ENCODE measurements around the gene TMEM43. TPM values are rescaled to one million over a fixed set of nuclear protein-coding genes. Genes with fewer than 3 reads are reported as not detected.
"Not testable (repeated sequence)": the region's sequence is repeated elsewhere in the genome, so short reads cannot be mapped to it uniquely, and the experiment has no call there.

TMEM43 gene
- polyA plus RNA-seq, 12 donors = 45.3 to 86.0 (median 59.5) TPM; not detected in 1

DNA sequence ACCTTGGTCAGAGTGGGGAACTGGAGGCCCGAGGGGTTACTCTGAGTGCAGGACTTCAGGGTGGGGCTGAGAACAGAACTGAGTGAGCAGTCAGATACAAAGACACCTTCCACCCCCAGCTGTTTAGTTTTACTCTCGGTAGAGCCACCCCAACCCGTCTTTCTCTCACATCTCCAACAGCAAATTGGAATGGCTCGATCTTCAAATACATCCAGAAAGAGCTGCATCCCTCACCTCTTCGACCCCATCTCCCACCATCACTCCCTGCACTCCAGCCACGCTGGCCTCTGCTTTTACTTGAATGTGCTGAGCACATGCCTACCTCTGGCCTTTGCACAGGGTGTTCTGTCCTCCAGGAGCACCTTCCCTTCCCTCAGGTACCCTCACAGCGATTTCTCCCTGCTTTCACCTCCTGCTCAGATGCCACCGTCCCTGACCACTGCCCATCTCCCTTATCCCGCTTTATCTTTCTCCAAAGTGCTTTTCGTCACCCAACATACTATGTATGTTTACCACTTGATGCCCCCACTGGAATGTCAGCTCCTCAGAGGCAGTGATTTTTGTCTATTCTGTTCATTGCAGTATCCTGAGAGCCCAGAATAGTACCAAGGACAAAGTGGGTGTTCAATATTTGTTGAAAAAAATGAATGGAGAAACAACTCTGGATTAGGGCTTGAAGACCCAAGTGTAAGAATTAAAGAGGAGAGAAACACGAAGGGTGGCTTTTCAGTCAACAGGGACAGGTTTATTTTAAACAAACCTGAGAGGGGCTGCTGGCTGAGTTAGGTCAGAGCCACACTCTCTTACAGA lies 4.5 kb upstream of the TMEM43 start:
- no peak for DNase-seq

DNA sequence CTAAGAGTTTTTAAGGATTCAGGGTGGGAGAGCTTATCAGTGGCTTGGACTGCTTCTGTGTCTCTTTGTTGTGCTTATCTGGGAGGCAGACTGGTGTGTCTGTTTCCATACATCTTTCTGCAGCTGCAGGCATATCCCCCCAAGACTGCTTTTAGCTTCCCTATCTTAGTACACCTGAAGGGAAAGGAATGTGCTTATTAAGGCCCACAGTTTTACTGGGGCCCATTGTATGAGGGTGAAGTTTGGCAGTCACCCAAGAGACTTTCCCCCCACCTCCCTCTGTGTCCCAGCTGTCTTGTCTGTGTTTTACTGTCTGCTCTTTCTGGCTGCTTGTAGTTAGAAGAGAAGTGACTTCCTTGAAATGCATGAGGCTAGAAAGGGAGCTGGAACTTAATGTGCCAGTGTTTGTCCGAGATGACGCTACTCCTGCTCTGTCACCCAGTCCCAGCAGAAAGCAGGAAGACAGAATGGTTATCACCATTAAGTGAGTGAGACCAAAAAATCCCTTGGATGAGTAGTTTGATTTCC lies 3.9 kb upstream of the TMEM43 start:
- not testable (repeated sequence) for DNase-seq

- DNase-seq = no peak
These were observed 3.0 kb upstream of the TMEM43 start for GRCh38 chr3:14121859-14122258.

GRCh38 chr3:14122301-14122700 lies 2.6 kb upstream of the TMEM43 start:
- no peak for DNase-seq

GRCh38 chr3:14123308-14124222 lies 1.3 kb upstream of the TMEM43 start:
- DNase-seq = no peak

- peak; percentile 54 for DNase-seq
These were observed 633 bp upstream of the TMEM43 start for GRCh38 chr3:14124223-14124614.

DNA sequence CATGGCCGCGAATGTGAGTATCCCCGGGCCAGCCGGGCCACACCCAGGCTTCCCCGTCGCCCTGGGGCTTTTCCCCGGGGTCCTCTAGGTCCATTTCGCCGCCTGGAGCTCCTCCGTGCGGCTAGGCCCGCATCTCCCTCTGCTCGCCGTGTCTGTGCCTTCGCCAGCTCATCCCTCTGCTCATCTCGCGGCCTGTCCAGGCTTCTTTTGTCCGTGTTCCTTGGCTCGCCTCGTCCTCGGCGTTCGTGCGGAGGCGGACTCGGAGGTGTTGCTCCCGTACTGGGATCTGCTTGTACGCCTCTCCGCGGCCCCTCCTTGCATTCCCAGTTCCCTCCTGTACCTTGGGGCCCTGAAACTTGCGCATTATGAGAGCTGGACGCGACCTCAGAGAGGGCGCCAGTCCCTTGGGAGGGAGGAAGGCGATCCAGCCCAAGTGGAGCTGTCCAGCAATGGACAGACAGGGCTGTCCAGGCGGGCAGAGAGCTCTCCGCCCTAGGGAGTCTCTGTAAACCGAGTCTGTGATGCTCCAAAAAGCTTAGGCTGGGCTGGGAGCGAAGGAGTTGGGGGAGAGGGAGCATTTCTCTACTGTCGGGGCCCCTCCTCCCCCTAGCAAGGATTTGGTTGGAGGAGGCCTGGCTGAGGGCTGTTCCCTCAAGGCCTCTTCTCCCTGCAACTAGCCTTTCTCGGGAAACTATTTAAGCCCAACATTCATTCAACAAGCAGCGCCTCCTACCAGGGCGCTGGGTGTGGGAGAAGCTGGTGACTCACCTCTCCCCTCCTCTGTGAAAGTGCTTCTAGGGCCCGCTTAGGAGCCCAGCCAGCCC lies 553 bp downstream of the TMEM43 start:
- peak; percentile 63 for DNase-seq

GRCh38 chr3:14126017-14126886 lies 1.4 kb downstream of the TMEM43 start:
- no peak for DNase-seq

GRCh38 chr3:14126887-14127505 lies 2.1 kb downstream of the TMEM43 start:
- no peak for DNase-seq

DNA sequence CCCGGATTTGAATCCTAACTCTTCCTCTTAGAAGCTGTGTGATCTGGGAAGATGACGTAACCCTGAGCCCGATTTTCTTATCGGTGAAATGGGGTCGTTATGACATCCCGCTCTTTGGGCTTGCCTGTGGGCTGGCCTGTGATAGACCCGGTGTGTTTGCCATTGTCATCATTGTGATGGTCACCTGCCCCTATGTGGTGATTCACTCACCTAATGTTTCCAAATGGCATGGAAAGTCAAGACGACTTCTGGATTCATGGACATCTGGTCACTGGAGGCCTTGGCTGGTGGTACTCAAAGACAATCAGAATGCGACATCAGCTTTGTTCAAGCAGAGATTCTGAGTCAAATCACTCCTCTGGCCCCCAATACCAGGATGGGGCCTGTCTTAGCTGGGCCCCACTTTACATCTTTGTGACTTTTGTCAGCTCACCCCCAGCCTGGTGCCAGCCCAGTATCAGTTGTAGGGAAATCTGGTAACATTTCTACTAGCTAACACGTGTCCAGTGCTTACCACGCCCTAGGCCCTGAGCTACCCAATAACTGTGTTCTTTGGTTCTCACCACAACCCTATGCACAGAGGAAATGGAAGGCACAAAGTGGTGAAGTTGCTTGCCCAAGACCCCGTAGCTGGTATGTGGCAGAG lies 2.8 kb downstream of the TMEM43 start:
- no peak for DNase-seq

DNA sequence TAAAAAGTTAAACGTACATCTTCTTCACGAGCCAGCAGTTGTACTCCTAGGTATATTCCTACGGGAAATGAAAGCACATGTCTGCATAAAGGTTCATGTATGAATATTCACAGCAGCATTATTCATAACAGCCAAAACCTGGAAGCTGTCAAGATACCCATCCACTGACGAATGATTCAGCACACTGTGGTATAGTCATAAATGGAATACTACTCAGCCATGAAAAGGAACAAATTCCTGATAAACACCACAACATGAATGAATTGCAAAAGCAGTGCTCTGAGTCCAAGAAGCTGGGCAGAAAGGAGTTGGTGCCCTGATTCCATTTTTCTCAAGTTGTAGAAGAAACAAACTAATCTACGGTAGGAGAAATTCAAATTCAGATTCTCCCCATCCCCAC lies 3.9 kb downstream of the TMEM43 start:
- DNase-seq = no peak

DNA sequence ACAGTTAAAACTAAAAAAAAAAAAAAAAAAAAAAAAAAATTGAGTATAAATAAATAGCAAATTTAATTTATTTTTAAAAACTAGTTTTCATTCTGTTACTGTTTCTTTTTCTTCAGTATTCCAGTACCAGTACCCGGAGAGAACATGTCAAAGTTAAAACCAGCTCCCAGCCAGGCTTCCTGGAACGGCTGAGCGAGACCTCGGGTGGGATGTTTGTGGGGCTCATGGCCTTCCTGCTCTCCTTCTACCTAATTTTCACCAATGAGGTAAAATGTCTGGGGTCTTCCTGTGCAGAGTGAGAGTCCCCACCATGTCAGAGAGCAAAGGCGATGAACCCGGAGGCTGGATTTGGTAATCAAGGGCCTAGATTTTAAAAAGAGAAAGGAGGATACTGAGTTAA lies 4.4 kb downstream of the TMEM43 start:
- no peak for DNase-seq

DNA sequence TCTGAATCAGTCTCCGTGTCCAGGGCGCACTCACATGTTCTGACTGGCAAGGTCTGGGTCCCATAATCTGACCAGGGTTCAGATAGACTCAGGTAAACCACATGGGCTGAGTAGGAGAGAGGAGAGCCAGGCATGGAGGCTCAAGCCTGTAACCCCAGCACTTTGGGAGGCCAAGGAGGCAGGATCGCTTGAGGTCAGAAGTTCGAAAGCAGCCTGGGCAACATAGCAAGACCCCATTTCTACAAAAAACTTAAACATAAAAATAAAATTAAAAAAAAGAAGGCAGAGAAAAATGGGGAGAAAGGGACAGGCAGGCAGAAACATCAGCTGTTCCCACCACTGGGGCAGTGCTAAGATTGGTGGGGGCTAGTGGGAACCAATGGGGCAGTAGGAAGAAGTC lies 5.4 kb downstream of the TMEM43 start:
- DNase-seq = no peak

- no peak for DNase-seq
These were observed 5.9 kb downstream of the TMEM43 start for GRCh38 chr3:14130707-14131106.

- DNase-seq = no peak
These were observed 6.3 kb downstream of the TMEM43 start for GRCh38 chr3:14131134-14131533.

GRCh38 chr3:14132120-14132519 lies 7.3 kb downstream of the TMEM43 start:
- DNase-seq = no peak

DNA sequence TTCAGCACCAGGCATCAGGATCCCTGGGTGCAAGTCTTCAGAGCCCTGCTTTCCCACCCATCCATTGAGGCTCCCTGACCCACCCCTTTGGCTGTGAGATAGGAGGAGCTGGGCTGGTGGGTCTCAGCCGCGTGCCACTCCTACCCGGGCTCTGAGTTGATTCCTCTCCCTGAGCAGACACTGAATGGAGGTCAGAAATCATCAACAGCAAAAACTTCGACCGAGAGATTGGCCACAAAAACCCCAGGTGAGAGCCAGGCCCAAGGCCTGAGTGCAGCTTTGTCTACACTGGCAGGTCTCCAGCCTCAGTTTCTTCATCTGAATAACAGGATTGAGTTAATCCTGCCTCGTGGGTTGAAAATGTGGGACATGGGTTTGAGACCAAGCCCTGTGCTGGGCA lies 7.8 kb downstream of the TMEM43 start:
- no peak for DNase-seq

GRCh38 chr3:14133188-14133800 lies 8.4 kb downstream of the TMEM43 start:
- DNase-seq = no peak

DNA sequence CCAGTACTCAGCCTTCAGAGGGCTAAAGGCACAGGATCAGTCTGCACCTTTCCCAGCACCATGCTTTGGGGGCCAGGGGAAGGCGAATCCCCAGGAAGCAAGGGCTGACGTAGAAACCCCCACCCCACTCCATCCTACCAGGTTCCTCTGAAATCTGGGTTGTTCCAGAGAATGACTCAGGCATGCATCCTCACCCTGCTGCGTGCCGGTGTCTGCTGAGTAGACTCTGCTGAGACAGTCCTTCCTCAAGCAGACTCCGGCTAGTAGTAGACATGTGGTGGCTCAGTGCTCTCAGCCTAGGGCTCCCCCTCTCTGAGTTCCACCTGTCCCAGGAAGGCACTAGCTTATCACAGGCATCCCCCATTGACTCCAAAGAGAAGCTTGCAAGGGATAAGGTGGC lies 9.0 kb downstream of the TMEM43 start:
- no peak for DNase-seq
